ENCODE results near the gene JSRP1. TPM values are rescaled to one million over a fixed set of nuclear protein-coding genes. Genes with fewer than 3 reads are reported as not detected.

JSRP1 gene
- total and polyA plus RNA-seq, 2 of the 8 experiments (the other 6 are each of a cell fraction or from before 2014, with no cell fraction given) = 0.24 to 0.56 TPM

DNA sequence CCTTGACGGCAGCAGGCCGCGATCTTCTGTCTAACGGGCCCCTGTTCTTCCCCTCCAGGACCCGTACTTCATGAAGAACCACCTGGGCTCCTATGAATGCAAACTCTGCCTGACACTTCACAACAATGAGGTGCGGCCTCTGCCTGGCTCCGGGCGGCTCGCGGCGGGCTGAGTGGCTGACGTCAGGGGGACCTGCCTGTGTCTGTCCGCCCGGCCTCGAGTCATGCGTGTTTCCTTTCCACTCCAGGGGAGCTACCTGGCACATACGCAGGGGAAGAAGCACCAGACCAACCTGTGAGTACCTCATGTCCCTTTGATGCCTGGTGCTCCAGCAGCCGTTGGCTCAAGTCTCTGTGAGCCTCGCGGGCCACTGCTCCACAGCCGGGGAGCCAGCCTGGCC, 11.7 kb downstream of the JSRP1 start:
- H3K36me3 ChIP-seq (ENCODE audit: control insufficient read depth in 2 of 4, insufficient read depth in 4 of 4, low read length in 3 of 4) = peaks cover 28 to 49% (median 45%) of the 10 kb centered on the region in 4 experiments
- no peak overlapping the region for H4K91ac ChIP-seq (replicated peaks; ENCODE audit: insufficient read length, low read length)
- DNase-seq (ENCODE audit: low read depth in 1 of 2, low spot score in 2 of 2) (no peak), FAIRE-seq (no peak)
- H3K27ac ChIP-seq (ENCODE audit: low read depth, low read length) = no peak overlapping the region; the same call in 1 of the 2 replicates
- no peak overlapping the region for H3K4me2 ChIP-seq (ENCODE audit: insufficient read depth in 1 of 2, low read depth in 2 of 2, low read length in 2 of 2)
- H3K4me3 ChIP-seq (ENCODE audit: extremely low read depth in 1 of 4, insufficient read depth in 2 of 4, low read depth in 3 of 4, low read length in 4 of 4) = no peak overlapping the region
- no peaks in the 10 kb centered on the region; the same call in 1 of the 2 replicates for H3K23me2 ChIP-seq (ENCODE audit: low read depth, low read length)
- no peak overlapping the region for H3K4ac ChIP-seq (replicated peaks; ENCODE audit: insufficient read length, low read depth, low read length)
- peaks cover 35 to 59% of the 10 kb centered on the region in 2 experiments for H4K20me1 ChIP-seq (replicated peaks in 1 of 2; ENCODE audit: control insufficient read depth in 1 of 2, insufficient read depth in 2 of 2, low read length in 2 of 2)
- no peak overlapping the region for H3K23ac ChIP-seq (ENCODE audit: insufficient read length)
- no peak overlapping the region for H4K8ac ChIP-seq (ENCODE audit: extremely low read depth, insufficient read depth, low read length)
- POLR2A ChIA-PET (ENCODE audit: partially characterized antibody) = interaction anchor here (1.1 to 10.3 kb wide), 4 partner anchors 10 to 25 kb away, joined by 3 to 206 read pairs (median 5); partner anchors contain the start of genes AMH and JSRP1
- no peaks in the 10 kb centered on the region for H3K27me3 ChIP-seq (replicated peaks in 1 of 4; ENCODE audit: control insufficient read depth in 3 of 4, extremely low read depth in 1 of 4, insufficient read depth in 3 of 4, low read length in 3 of 4)
- no peak overlapping the region for H2BK12ac ChIP-seq (ENCODE audit: low read depth, low read length)
- peaks cover 20% of the 10 kb centered on the region for H3K79me1 ChIP-seq (ENCODE audit: low read depth, low read length)
- TF ChIP-seq CHD1 (IDR thresholded peaks at IDR 0.05; ENCODE audit: low read depth, low read length) (no peak), ASH2L (IDR thresholded peaks at IDR 0.05; ENCODE audit: low read length) (no peak), SP1 (IDR thresholded peaks at IDR 0.05; ENCODE audit: low read depth, low read length) (no peak), SIN3A (conservative IDR thresholded peaks at IDR 0.05 in 1 of 2, IDR thresholded peaks at IDR 0.05 in 1 of 2; ENCODE audit: low read depth in 1 of 2, low read length in 2 of 2) (no peak), CHD2 (IDR thresholded peaks at IDR 0.05; ENCODE audit: low read length) (no peak), CBX5 (IDR thresholded peaks at IDR 0.05; ENCODE audit: low read depth, low read length) (no peak), TEAD4 (IDR thresholded peaks at IDR 0.05; ENCODE audit: low read depth, low read length) (no peak), BCL11A (IDR thresholded peaks at IDR 0.05; ENCODE audit: low read depth in 2 of 2, low read length in 2 of 2) (no peak), GABPA (IDR thresholded peaks at IDR 0.05; ENCODE audit: borderline replicate concordance, insufficient read depth, low read length) (no peak), EZH2 (IDR thresholded peaks at IDR 0.05; ENCODE audit: low read depth, low read length, severe bottlenecking) (no peak), SIX5 (IDR thresholded peaks at IDR 0.05; ENCODE audit: low read depth, low read length) (no peak), HDAC2 (IDR thresholded peaks at IDR 0.05; ENCODE audit: borderline replicate concordance in 1 of 2, low read depth in 2 of 2, low read length in 2 of 2) (no peak), JUN (IDR thresholded peaks at IDR 0.05; ENCODE audit: low read depth, low read length) (no peak), RFX5 (IDR thresholded peaks at IDR 0.05; ENCODE audit: borderline replicate concordance, low read depth, low read length) (no peak)
- no peaks in the 10 kb centered on the region for H3K9me3 ChIP-seq (ENCODE audit: insufficient read depth in 2 of 2, low read depth in 1 of 2, low read length in 1 of 2)
- H2AK5ac ChIP-seq (ENCODE audit: low read depth, low read length) = no peak overlapping the region
- WGBS, 2 experiments (ENCODE audit: extremely low coverage in 1 of 2, insufficient coverage in 1 of 2, insufficient read length in 1 of 2, insufficient replicate concordance in 2 of 2, low coverage in 1 of 2, low lambda C conversion rate in 2 of 2, missing lambda C conversion rate in 1 of 2) = 94% methylated on average over 20 of the region's 21 CpGs; no CpG with 5 or more reads in 1 of the 2 experiments
- no peak overlapping the region for H3K18ac ChIP-seq (ENCODE audit: extremely low read depth, low read length)
- H2BK15ac ChIP-seq (ENCODE audit: low read length) = no peak overlapping the region
- CTCF ChIA-PET (ENCODE audit: partially characterized antibody) = interaction anchor here (0.9 to 2.6 kb wide), 5 partner anchors 9 to 71 kb away, joined by 3 to 11 read pairs (median 4); partner anchors contain the start of gene JSRP1
- H3K56ac ChIP-seq (replicated peaks; ENCODE audit: insufficient read length, low read depth, low read length) = no peak overlapping the region
- no peak overlapping the region for H2BK120ac ChIP-seq (replicated peaks; ENCODE audit: low read depth, low read length)
- no peak overlapping the region for H2BK20ac ChIP-seq (ENCODE audit: low read length)
- H3K4me1 ChIP-seq (replicated peaks in 1 of 4; ENCODE audit: control insufficient read depth in 3 of 4, insufficient read depth in 4 of 4, low read length in 3 of 4) = peaks cover 0 to 10% (median 7%) of the 10 kb centered on the region in 4 experiments; a peak in 5 of 7 replicates
- H2AFZ ChIP-seq (ENCODE audit: low read length) = no peak overlapping the region
- no peak overlapping the region for H2BK5ac ChIP-seq (ENCODE audit: low read depth, low read length)
- no peak overlapping the region for H3K9ac ChIP-seq (replicated peaks in 1 of 4; ENCODE audit: extremely low read depth in 1 of 4, low read depth in 3 of 4, low read length in 3 of 4)
- H4K5ac ChIP-seq (ENCODE audit: insufficient read length, low read depth, low read length) = no peak overlapping the region
- H3K14ac ChIP-seq (ENCODE audit: insufficient read length) = no peak overlapping the region
- H3K79me2 ChIP-seq (ENCODE audit: control insufficient read depth in 1 of 2, insufficient read depth in 2 of 2, low read length in 2 of 2) = peaks cover 26 to 46% of the 10 kb centered on the region in 2 experiments
